HEK293 (cell line): ENCODE data around the gene DUSP22.
A peak's percentile ranks its signal among the peaks of the same experiment; 100 is the strongest.

ENCODE experiments used
- CTCF ChIA-PET: fragments of 350-600 bp; formaldehyde crosslinking; extraction: SDS; loops from one replicate; lab custom pipeline; 2021; ENCODE audit warnings: antibody characterized with exemption; lab: Yijun Ruan, JAX
- POLR2A ChIA-PET: fragments of 300-600 bp; formaldehyde crosslinking; extraction: SDS; loops from one replicate; lab custom pipeline; 2020; ENCODE audit warnings: antibody characterized with exemption, inconsistent platforms; lab: Yijun Ruan, JAX
- H3K27ac ChIP-seq: fragments of 200-500 bp; sonication (Bioruptor generic); 2 replicates; pipeline ENCODE4 v1.5.1; 2014; ENCODE audit warnings: low read depth, low read length, control low read depth, inconsistent platforms; ENCODE audit errors: extremely low read depth
- H3K36me3 ChIP-seq, 2 experiments: fragments of 200-500 bp in 1 of 2; sonication (Bioruptor generic) in 1 of 2; 1 replicate in 1 of 2; 2 replicates in 1 of 2; pipeline ENCODE4 v1.5.1; 2014 to 2017; ENCODE audit warnings: inconsistent platforms in 2 of 2, low read length in 2 of 2; ENCODE audit not compliant: control insufficient read depth in 2 of 2, insufficient read depth in 1 of 2
- H3K4me1 ChIP-seq: fragments of 200-500 bp; sonication (Bioruptor generic); 2 replicates; pipeline ENCODE4 v1.5.1; 2014; ENCODE audit warnings: mild to moderate bottlenecking, low read length, inconsistent platforms; ENCODE audit not compliant: control insufficient read depth, insufficient read depth
- H3K4me3 ChIP-seq: 2 replicates; pipeline ENCODE4 v1.5.1; 2011; ENCODE audit warnings: low read depth, mild to moderate bottlenecking, control low read depth, low read length, moderate library complexity
- H3K9me3 ChIP-seq: fragments of 200-500 bp; sonication (Bioruptor generic); 2 replicates; pipeline ENCODE4 v1.5.1; 2014; ENCODE audit warnings: low read depth, low read length, inconsistent platforms; ENCODE audit not compliant: control insufficient read depth, insufficient read depth
- GLI2 ChIP-seq: fragments of 450-650 bp; formaldehyde crosslinking; IDR thresholded peaks from 2 replicates; pipeline ENCODE4; 2017; ENCODE audit warnings: missing biosample characterization, missing genetic modification characterization, low read depth, borderline replicate concordance
- KLF16 ChIP-seq: fragments of 450-650 bp; formaldehyde crosslinking; IDR thresholded peaks from 2 replicates; pipeline ENCODE4 v1.5.1; 2017; ENCODE audit warnings: missing biosample characterization, missing genetic modification characterization
- OVOL3 ChIP-seq: fragments of 450-650 bp; formaldehyde crosslinking; IDR thresholded peaks from 2 replicates; pipeline ENCODE4 v1.5.1; 2016; ENCODE audit warnings: missing biosample characterization, missing genetic modification characterization
- RBAK ChIP-seq: fragments of 450-650 bp; formaldehyde crosslinking; IDR thresholded peaks from 2 replicates; pipeline ENCODE4 v1.5.1; 2016; ENCODE audit warnings: missing biosample characterization, missing genetic modification characterization
- SALL2 ChIP-seq: fragments of 450-650 bp; formaldehyde crosslinking; IDR thresholded peaks from 2 replicates; pipeline ENCODE4 v1.5.0; 2017; ENCODE audit warnings: missing biosample characterization, mild to moderate bottlenecking, missing genetic modification characterization, borderline replicate concordance
- SCRT2 ChIP-seq: fragments of 450-650 bp; formaldehyde crosslinking; IDR thresholded peaks from 2 replicates; pipeline ENCODE4 v1.5.1; 2016; ENCODE audit warnings: missing biosample characterization, missing genetic modification characterization
- YY1 ChIP-seq: fragments of 450-650 bp; formaldehyde crosslinking; IDR thresholded peaks from 2 replicates; pipeline ENCODE4 v1.5.1; 2018; ENCODE audit warnings: missing biosample characterization, missing genetic modification characterization
- ZBTB48 ChIP-seq: fragments of 450-650 bp; formaldehyde crosslinking; IDR thresholded peaks from 2 replicates; pipeline ENCODE4 v1.5.1; 2016; ENCODE audit warnings: missing biosample characterization, missing genetic modification characterization
- ZFP41 ChIP-seq: fragments of 450-650 bp; formaldehyde crosslinking; IDR thresholded peaks from 2 replicates; pipeline ENCODE4 v1.5.1; 2016; ENCODE audit warnings: missing biosample characterization, missing genetic modification characterization, borderline replicate concordance
- ZIC2 ChIP-seq: fragments of 450-650 bp; formaldehyde crosslinking; IDR thresholded peaks from 2 replicates; pipeline ENCODE4 v1.5.1; 2016; ENCODE audit warnings: missing biosample characterization, missing genetic modification characterization
- ZNF112 ChIP-seq: fragments of 450-650 bp; formaldehyde crosslinking; IDR thresholded peaks from 2 replicates; pipeline ENCODE4 v1.5.0; 2017; ENCODE audit warnings: missing biosample characterization, missing genetic modification characterization
- ZNF155 ChIP-seq: fragments of 450-650 bp; formaldehyde crosslinking; IDR thresholded peaks from 2 replicates; pipeline ENCODE4 v1.5.1; 2016; ENCODE audit warnings: missing biosample characterization, missing genetic modification characterization
- ZNF221 ChIP-seq: fragments of 450-650 bp; formaldehyde crosslinking; IDR thresholded peaks from 2 replicates; pipeline ENCODE4 v1.5.1; 2017; ENCODE audit warnings: missing biosample characterization, missing genetic modification characterization, borderline replicate concordance
- ZNF274 ChIP-seq, 2 experiments: fragments of 200-500 bp in 1 of 2; fragments of 450-650 bp in 1 of 2; sonication (Bioruptor generic) in 1 of 2; formaldehyde crosslinking in 1 of 2; IDR thresholded peaks; 2 replicates each; pipeline versions ENCODE4 v1.5.1 to v1.6.1; 2014 to 2016; ENCODE audit warnings: borderline replicate concordance in 1 of 2, inconsistent platforms in 1 of 2, low read length in 1 of 2, missing biosample characterization in 1 of 2, missing genetic modification characterization in 1 of 2
- ZNF311 ChIP-seq: fragments of 450-650 bp; formaldehyde crosslinking; IDR thresholded peaks from 2 replicates; pipeline ENCODE4 v1.5.1; 2017; ENCODE audit warnings: missing biosample characterization, missing genetic modification characterization, borderline replicate concordance
- ZNF37A ChIP-seq: fragments of 450-650 bp; IDR thresholded peaks from 2 replicates; pipeline ENCODE4 v1.5.1; 2018; ENCODE audit warnings: missing biosample characterization, missing genetic modification characterization
- ZNF530 ChIP-seq: fragments of 450-650 bp; formaldehyde crosslinking; IDR thresholded peaks from 2 replicates; pipeline ENCODE4 v1.5.1; 2016; ENCODE audit warnings: low read depth, missing biosample characterization, missing genetic modification characterization
- ZNF549 ChIP-seq: fragments of 450-650 bp; IDR thresholded peaks from 2 replicates; pipeline ENCODE4 v1.5.1; 2018; ENCODE audit warnings: missing biosample characterization, missing genetic modification characterization, mild to moderate bottlenecking, inconsistent platforms, moderate library complexity
- ZNF624 ChIP-seq: fragments of 450-650 bp; formaldehyde crosslinking; IDR thresholded peaks from 2 replicates; pipeline ENCODE4 v1.5.1; 2017; ENCODE audit warnings: missing biosample characterization, missing genetic modification characterization
- ZNF707 ChIP-seq: fragments of 450-650 bp; formaldehyde crosslinking; IDR thresholded peaks from 2 replicates; pipeline ENCODE4 v1.5.1; 2016; ENCODE audit warnings: missing biosample characterization, missing genetic modification characterization
- TF ChIP-seq, protein P1 (sequence below): fragments of 450-650 bp; formaldehyde crosslinking; IDR thresholded peaks from 2 replicates; pipeline ENCODE4 v1.5.0; 2017; ENCODE audit warnings: missing biosample characterization, missing genetic modification characterization, borderline replicate concordance
- TF ChIP-seq, protein P2 (sequence below): fragments of 450-650 bp; formaldehyde crosslinking; IDR thresholded peaks from 2 replicates; pipeline ENCODE4 v1.5.1; 2016; ENCODE audit warnings: missing biosample characterization, missing genetic modification characterization

Gene DUSP22

DNA sequence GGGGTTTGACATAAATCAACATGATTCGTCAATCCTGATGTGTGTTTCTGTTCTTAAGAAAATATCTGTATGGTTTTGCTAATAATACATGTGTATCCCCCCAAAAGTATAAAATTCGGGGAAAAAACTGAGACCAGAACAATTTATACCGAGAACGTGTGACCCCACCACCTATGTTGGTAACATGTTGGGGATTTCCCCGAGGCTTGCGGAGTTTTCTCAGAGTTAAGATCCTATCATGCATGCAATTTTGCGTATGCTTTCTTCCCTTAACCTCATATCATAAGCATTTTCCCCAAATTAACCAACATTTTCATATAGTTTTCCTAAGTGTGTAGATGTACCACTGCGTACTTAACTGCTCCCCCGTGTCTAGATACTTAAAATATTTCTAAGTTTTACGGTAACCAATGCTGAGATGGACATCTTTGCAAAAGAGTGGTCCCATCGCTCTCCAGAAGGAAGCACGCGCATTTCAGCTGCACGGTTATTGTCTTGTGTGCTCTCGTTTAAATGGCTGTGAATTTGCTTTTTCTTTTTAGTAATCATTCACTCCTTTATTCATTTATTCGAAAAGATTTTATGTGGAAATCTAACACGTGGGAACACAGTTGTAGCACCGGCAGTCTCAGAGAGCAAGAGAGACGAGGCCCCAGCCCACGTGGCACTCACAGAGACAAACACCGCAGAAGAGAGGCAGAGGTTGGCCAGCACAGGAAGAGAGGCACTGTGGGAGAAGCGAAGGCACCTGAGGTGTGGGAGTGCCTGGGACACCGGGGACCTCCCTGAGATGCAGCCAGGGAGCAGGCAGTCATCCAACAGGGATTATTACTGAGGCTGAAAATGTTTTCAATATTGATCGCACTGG, 86.0 kb downstream of the DUSP22 start (continued):
- TF ChIP-seq ZNF37A (tag by site-specific recombination) (no peak), KLF16 (tag by site-specific recombination) (no peak), ZNF707 (tag by site-specific recombination) (no peak), ZNF530 (tag by site-specific recombination) (no peak), ZBTB48 (tag by site-specific recombination) (no peak), ZFP41 (tag by site-specific recombination) (no peak)

DNA sequence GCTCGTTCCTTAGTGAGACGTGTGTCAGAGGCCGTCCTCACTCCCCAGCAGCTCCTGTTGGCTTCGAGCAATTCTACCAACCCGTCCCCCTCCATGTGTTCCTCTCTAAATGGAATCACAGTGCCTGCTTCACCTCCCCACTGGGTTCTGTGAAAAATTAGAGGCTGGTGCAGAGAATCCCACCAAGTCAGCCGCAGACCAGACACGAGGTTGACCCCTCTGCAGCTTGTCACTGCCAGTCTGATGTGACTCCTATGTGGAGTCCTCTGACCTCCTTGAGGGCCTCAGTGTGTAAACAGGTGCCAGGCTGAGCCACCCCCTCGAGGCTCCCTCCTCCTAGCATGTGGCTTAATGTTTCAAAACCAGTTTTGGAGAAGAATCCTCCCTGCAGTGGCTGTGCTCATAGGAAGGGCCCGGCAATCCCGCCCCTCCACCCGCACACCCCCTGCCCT, 86.7 kb downstream of the DUSP22 start:
- Histone ChIP-seq H3K36me3 (no peaks in the 10 kb centered on the region), H3K27ac (no peak overlapping the region), H3K9me3 (no peaks in the 10 kb centered on the region), H3K4me3 (no peak overlapping the region), H3K4me1 (no peaks in the 10 kb centered on the region)
- ChIA-PET CTCF (no interaction called here), POLR2A (no interaction called here)
- no peak for TF ChIP-seq ZNF624

DNA sequence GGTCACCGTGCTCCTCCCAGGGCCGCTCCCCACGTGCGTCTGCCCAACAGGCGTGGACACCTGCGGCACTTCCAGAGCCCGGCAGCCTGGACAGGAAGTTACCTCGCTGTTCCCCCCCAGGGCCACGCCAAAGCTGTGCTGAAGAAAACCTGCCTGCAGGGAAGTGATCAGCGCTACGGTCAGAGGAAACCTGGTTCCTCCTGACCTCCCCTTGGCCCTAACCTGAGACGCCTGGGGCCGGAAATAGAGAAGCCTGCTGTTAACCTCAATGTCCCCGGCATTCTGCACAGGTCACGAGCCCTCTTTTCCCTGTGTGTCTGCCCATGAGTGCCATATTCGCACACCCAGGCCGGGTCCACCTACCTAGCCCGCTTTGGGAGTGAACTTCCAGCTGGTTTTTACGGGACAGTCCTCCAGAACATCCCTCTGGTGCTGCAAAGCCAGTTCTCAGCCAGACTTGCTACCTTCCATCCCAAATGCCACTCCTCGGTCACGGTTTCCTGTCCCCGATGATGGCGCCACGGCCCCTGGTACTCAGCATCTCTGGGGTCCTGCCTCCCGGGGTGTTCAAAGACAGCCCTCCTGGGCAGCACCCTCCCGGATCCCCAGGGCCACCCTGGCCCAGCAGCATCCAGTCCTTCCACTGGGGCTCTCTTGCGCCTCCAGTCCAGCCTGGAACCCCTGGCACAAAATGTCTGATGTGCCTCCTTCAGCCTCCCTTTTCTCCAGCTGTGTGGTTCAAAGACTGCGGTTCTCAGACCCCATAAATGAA, 87.3 kb downstream of the DUSP22 start:
- Histone ChIP-seq H3K9me3 (no peaks in the 10 kb centered on the region), H3K36me3 (no peaks in the 10 kb centered on the region), H3K4me3 (no peak overlapping the region), H3K27ac (no peak overlapping the region), H3K4me1 (no peaks in the 10 kb centered on the region)
- CTCF ChIA-PET = interaction anchor here (0.9 kb wide), 1 partner anchor 29 kb away, joined by 4 read pairs; no protein-coding TSS in a partner anchor
- POLR2A ChIA-PET = no interaction called here
- peak; percentile 72 for TF ChIP-seq SCRT2 (tag by site-specific recombination)
- TF ChIP-seq ZIC2 (tag by site-specific recombination) = peak; percentile 41; the same call in 1 of the 2 replicates
- TF ChIP-seq SALL2 = no peak
- TF ChIP-seq ZNF112 (tag by site-specific recombination) = no peak

DNA sequence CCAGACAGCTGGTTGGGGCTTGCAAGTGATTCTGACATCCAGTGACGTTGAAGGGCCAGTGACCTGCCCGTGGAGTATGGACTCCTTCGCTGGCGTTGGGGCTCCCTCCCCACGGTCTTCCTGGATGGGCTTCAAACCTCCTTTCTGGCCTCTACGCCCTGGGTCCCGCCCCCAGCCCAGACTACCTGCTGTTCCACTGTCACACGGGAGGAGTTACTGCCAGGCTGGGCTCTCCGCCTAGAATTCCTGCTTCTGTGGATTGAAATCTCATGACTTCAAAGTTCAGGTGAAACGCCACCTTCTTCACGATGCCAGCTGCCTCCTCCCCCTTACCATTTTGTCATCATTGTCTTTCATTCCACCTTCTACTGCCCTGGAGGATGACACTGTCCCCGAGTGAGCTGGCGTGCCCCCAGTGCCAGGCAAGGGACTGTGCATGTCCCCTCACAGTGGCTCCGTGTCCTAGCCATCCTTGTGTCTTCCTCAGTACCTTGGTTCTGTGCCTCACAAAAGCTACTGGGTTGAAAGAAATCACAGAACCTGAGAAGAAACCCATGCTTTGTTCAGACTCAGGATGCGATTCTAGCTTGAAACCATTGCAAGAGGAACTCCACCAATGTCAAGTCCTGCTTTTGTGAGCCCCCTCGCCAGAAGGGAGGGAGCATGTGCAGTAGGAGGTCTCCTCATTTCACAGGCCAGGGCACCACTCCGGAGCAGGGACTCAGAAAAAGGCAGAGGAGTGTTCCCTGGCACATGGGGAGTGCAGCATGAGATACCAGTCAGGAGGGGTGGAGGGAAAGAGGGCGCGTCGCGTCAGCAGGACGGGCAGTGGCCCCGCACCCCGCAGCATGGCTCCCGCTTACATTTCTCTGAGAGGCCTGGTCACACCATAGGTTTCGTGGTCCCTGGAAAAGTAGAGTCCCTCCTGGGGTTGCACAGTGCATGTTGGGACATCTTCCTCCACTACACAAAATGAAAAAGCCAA, 88.2 kb downstream of the DUSP22 start:
- Histone ChIP-seq H3K9me3 (no peaks in the 10 kb centered on the region), H3K36me3 (no peaks in the 10 kb centered on the region), H3K27ac (no peak overlapping the region), H3K4me1 (no peaks in the 10 kb centered on the region), H3K4me3 (no peak overlapping the region)
- CTCF ChIA-PET = interaction anchor here (0.9 kb wide), 1 partner anchor 28 kb away, joined by 4 read pairs; no protein-coding TSS in a partner anchor
- POLR2A ChIA-PET = no interaction called here
- TF ChIP-seq ZNF311 (tag by site-specific recombination) (no peak), ZNF221 (no peak), YY1 (no peak), OVOL3 (no peak), ZNF155 (tag by site-specific recombination) (no peak), GLI2 (tag by site-specific recombination) (no peak), ZNF274 (IDR thresholded peaks at IDR 0.05; ENCODE audit: low read length) (no peak), ZNF274 (tag by site-specific recombination; IDR thresholded peaks at IDR 0.05; ENCODE audit: borderline replicate concordance) (no peak), ZNF549 (tag by site-specific recombination) (no peak), RBAK (tag by site-specific recombination) (no peak)
- TF ChIP-seq, protein P1, sequence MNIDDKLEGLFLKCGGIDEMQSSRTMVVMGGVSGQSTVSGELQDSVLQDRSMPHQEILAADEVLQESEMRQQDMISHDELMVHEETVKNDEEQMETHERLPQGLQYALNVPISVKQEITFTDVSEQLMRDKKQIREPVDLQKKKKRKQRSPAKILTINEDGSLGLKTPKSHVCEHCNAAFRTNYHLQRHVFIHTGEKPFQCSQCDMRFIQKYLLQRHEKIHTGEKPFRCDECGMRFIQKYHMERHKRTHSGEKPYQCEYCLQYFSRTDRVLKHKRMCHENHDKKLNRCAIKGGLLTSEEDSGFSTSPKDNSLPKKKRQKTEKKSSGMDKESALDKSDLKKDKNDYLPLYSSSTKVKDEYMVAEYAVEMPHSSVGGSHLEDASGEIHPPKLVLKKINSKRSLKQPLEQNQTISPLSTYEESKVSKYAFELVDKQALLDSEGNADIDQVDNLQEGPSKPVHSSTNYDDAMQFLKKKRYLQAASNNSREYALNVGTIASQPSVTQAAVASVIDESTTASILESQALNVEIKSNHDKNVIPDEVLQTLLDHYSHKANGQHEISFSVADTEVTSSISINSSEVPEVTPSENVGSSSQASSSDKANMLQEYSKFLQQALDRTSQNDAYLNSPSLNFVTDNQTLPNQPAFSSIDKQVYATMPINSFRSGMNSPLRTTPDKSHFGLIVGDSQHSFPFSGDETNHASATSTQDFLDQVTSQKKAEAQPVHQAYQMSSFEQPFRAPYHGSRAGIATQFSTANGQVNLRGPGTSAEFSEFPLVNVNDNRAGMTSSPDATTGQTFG (tag by site-specific recombination) = no peak
- TF ChIP-seq, protein P2, sequence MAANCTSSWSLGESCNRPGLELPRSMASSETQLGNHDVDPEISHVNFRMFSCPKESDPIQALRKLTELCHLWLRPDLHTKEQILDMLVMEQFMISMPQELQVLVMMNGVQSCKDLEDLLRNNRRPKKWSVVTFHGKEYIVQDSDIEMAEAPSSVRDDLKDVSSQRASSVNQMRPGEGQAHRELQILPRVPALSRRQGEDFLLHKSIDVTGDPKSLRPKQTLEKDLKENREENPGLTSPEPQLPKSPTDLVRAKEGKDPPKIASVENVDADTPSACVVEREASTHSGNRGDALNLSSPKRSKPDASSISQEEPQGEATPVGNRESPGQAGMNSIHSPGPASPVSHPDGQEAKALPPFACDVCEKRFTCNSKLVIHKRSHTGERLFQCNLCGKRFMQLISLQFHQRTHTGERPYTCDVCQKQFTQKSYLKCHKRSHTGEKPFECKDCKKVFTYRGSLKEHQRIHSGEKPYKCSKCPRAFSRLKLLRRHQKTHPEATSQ = no peak
